IMR-90 (cell line): ENCODE data around the gene KMT2C. TPM values are rescaled to one million over a fixed set of nuclear protein-coding genes. Genes with fewer than 3 reads are reported as not detected.
A peak's percentile ranks its signal among the peaks of the same experiment; 100 is the strongest.

Source experiments
- ATAC-seq: fragments of 200-7000 bp; cut with Tn5 transposase; 2 replicates; pipeline ENCODE4 v1.9.1; 2020; ENCODE audit warnings: low read depth, mild to moderate bottlenecking, moderate library complexity
- BruUV-seq: library from RNA; stranded (reverse); fragments of 400-500 nt; replicated peaks from 2 replicates; lab custom pipeline; 2021; lab: Mats Ljungman, UMichigan
- CTCF ChIA-PET: fragments of 300-600 bp; formaldehyde crosslinking; extraction: SDS; loops from one replicate; lab custom pipeline; 2021; ENCODE audit warnings: antibody characterized with exemption; lab: Yijun Ruan, JAX
- POLR2A ChIA-PET: fragments of 300-600 bp; sonication (Branson Sonifier 250); formaldehyde crosslinking; loops from one replicate; lab custom pipeline; 2022; ENCODE audit warnings: antibody characterized with exemption; ENCODE audit not compliant: unreplicated experiment; lab: Charles Lee
- DNase-seq: peaks from one replicate; pipeline ENCODE4 v3.0.0; 2013
- H2AFZ ChIP-seq: replicated peaks from 2 replicates; pipeline ENCODE3; 2013; ENCODE audit warnings: low read length, mild to moderate bottlenecking; ENCODE audit not compliant: poor library complexity
- H2AK5ac ChIP-seq: 2 replicates; pipeline ENCODE4 v1.6.1; 2013; ENCODE audit warnings: low read depth, low read length, inconsistent platforms
- H2AK9ac ChIP-seq: replicated peaks from 2 replicates; pipeline ENCODE3; 2013; ENCODE audit warnings: mild to moderate bottlenecking, low read depth, low read length, moderate library complexity; ENCODE audit not compliant: poor library complexity
- H2BK120ac ChIP-seq: 2 replicates; pipeline ENCODE4 v1.6.1; 2013; ENCODE audit warnings: low read depth, low read length, inconsistent platforms
- H2BK15ac ChIP-seq: 3 replicates; pipeline ENCODE4 v1.6.1; 2013; ENCODE audit warnings: low read depth, low read length, inconsistent platforms
- H2BK20ac ChIP-seq: 2 replicates; pipeline ENCODE4 v1.6.1; 2013; ENCODE audit warnings: low read depth, mild to moderate bottlenecking, inconsistent platforms, low read length, moderate library complexity
- H2BK5ac ChIP-seq: 2 replicates; pipeline ENCODE4 v1.6.1; 2013; ENCODE audit warnings: mild to moderate bottlenecking, low read depth, low read length, inconsistent platforms; ENCODE audit not compliant: poor library complexity, severe bottlenecking
- H3K14ac ChIP-seq: replicated peaks from 2 replicates; pipeline ENCODE4 v1.6.1; 2013; ENCODE audit warnings: low read depth, low read length, inconsistent platforms
- H3K18ac ChIP-seq: 2 replicates; pipeline ENCODE4 v1.6.1; 2013; ENCODE audit warnings: low read depth, low read length, control low read depth
- H3K23ac ChIP-seq: 2 replicates; pipeline ENCODE4 v1.6.1; 2013; ENCODE audit warnings: low read depth, low read length, inconsistent platforms
- H3K27ac ChIP-seq: 2 replicates; pipeline ENCODE4 v1.5.1; 2013; ENCODE audit warnings: mild to moderate bottlenecking, control low read depth, low read length; ENCODE audit not compliant: insufficient read depth
- H3K27me3 ChIP-seq: 2 replicates; pipeline ENCODE4 v1.6.1; 2013; ENCODE audit warnings: low read length; ENCODE audit not compliant: control insufficient read depth, insufficient read depth
- H3K36me3 ChIP-seq: 2 replicates; pipeline ENCODE4 v1.6.1; 2013; ENCODE audit warnings: low read length, mixed read lengths; ENCODE audit not compliant: control insufficient read depth, insufficient read depth
- H3K4ac ChIP-seq: 2 replicates; pipeline ENCODE4 v1.6.1; 2013; ENCODE audit warnings: low read depth, low read length, inconsistent platforms
- H3K4me1 ChIP-seq: 2 replicates; pipeline ENCODE4 v1.6.1; 2013; ENCODE audit warnings: low read length, mixed read lengths; ENCODE audit not compliant: control insufficient read depth, insufficient read depth
- H3K4me2 ChIP-seq: 2 replicates; pipeline ENCODE4 v1.6.1; 2013; ENCODE audit warnings: low read depth, mild to moderate bottlenecking, control low read depth, low read length, moderate library complexity
- H3K4me3 ChIP-seq: 2 replicates; pipeline ENCODE4 v1.5.1; 2013; ENCODE audit warnings: low read depth, mild to moderate bottlenecking, control low read depth, low read length, moderate library complexity; ENCODE audit not compliant: insufficient read depth
- H3K56ac ChIP-seq: 2 replicates; pipeline ENCODE4 v1.6.1; 2013; ENCODE audit warnings: low read length, inconsistent platforms; ENCODE audit not compliant: insufficient read depth; ENCODE audit errors: extremely low read depth
- H3K79me1 ChIP-seq, 2 experiments: 2 replicates each; pipeline ENCODE4 v1.6.1; 2013; ENCODE audit warnings: low read length in 2 of 2, inconsistent platforms in 1 of 2, low read depth in 1 of 2
- H3K9ac ChIP-seq: 2 replicates; pipeline ENCODE4 v1.6.1; 2013; ENCODE audit warnings: low read depth, low read length, control low read depth
- H3K9me1 ChIP-seq: 2 replicates; pipeline ENCODE4 v1.6.1; 2013; ENCODE audit warnings: low read length, inconsistent platforms; ENCODE audit not compliant: insufficient read depth
- H3K9me3 ChIP-seq: 2 replicates; pipeline ENCODE4 v1.6.1; 2013; ENCODE audit warnings: low read length; ENCODE audit not compliant: control insufficient read depth, insufficient read depth
- H4K20me1 ChIP-seq: 2 replicates; pipeline ENCODE4 v1.6.1; 2013; ENCODE audit warnings: low read length, inconsistent platforms; ENCODE audit not compliant: insufficient read depth
- H4K5ac ChIP-seq: 2 replicates; pipeline ENCODE4 v1.6.1; 2013; ENCODE audit warnings: mild to moderate bottlenecking, low read depth, low read length, control low read depth
- H4K8ac ChIP-seq, 2 experiments: 2 replicates each; pipeline ENCODE4 v1.6.1; 2013; ENCODE audit warnings: low read depth in 2 of 2, low read length in 2 of 2, control low read depth in 1 of 2, inconsistent platforms in 1 of 2
- H4K91ac ChIP-seq: 2 replicates; pipeline ENCODE4 v1.6.1; 2013; ENCODE audit warnings: low read depth, low read length, inconsistent platforms; ENCODE audit not compliant: insufficient read depth
- FOS ChIP-seq: fragments of 150-350 bp; IDR thresholded peaks from 2 replicates; pipeline ENCODE4 v1.6.1; 2016; ENCODE audit warnings: low read depth, low read length
- POLR2A ChIP-seq: IDR thresholded peaks from 2 replicates; pipeline ENCODE4 v1.6.1; 2012; ENCODE audit warnings: mild to moderate bottlenecking, low read depth, low read length
- RAD21 ChIP-seq: IDR thresholded peaks from 2 replicates; pipeline ENCODE4 v1.6.1; 2012; ENCODE audit warnings: low read length, improper control_type of control experiment
- RCOR1 ChIP-seq: IDR thresholded peaks from 2 replicates; pipeline ENCODE4 v1.6.1; 2012; ENCODE audit warnings: mild to moderate bottlenecking, low read length, improper control_type of control experiment; ENCODE audit not compliant: insufficient replicate concordance
- RFX5 ChIP-seq: IDR thresholded peaks from 2 replicates; pipeline ENCODE4 v1.8.0; 2012; ENCODE audit warnings: low read depth, mild to moderate bottlenecking, low read length, moderate library complexity
- SMC3 ChIP-seq: fragments of 150-350 bp; IDR thresholded peaks from 2 replicates; pipeline ENCODE4 v1.6.1; 2016; ENCODE audit warnings: low read depth, mild to moderate bottlenecking, antibody characterized with exemption, low read length, moderate library complexity
- WGBS, 2 experiments: methylation state at CpG; one replicate each; pipeline versions ENCODE4 v1.1.5 to v1.1.7; 2013; ENCODE audit warnings: missing lambda C conversion rate in 2 of 2; ENCODE audit not compliant: insufficient read length in 1 of 2; ENCODE audit errors: extremely low coverage in 2 of 2; 5-methylcytosine and 5-hydroxymethylcytosine counted together
- dilution Hi-C: fragments of 300-500 bp; cut with HindIII; formaldehyde crosslinking; loops from one replicate; pipeline ENCODE4 v1.14.3; 2018; ENCODE audit warnings: low sequenced_read_pairs; ENCODE audit not compliant: unreplicated experiment
- in situ Hi-C: fragments of 300-500 bp; cut with MboI; formaldehyde crosslinking; loops from 3 replicates; pipeline ENCODE4 v1.14.3; 2019; ENCODE audit warnings: low sequenced_read_pairs, inconsistent platforms, mixed read lengths
- intact Hi-C: fragments of 100-400 bp; cut with micrococcal nuclease; formaldehyde crosslinking; loops from 2 replicates; pipeline ENCODE4 v1.10.0; 2022
- polyA plus RNA-seq, 3 experiments: library from polyadenylated mRNA; depleted of rRNA; stranded (reverse); fragments of >200 nt; gene quantifications; 2 replicates each; pipeline ENCODE4 v1.2.3, GENCODE V29; 2012; ENCODE audit warnings: low replicate concordance in 1 of 3
- total RNA-seq: library from RNA; depleted of rRNA; stranded (reverse); fragments of >200 nt; gene quantifications from 2 replicates; pipeline ENCODE4 v1.2.3, GENCODE V29; 2012
- TF ChIP-seq, protein P1 (sequence below): conservative IDR thresholded peaks from 2 replicates; pipeline ENCODE4 v1.5.1; 2012; ENCODE audit warnings: mild to moderate bottlenecking, low read depth, low read length, improper control_type of control experiment

KMT2C gene
- total and polyA plus RNA-seq, 2 of the 4 experiments (the other 2 are of a cell fraction), result 8.0 to 23.3 TPM

DNA sequence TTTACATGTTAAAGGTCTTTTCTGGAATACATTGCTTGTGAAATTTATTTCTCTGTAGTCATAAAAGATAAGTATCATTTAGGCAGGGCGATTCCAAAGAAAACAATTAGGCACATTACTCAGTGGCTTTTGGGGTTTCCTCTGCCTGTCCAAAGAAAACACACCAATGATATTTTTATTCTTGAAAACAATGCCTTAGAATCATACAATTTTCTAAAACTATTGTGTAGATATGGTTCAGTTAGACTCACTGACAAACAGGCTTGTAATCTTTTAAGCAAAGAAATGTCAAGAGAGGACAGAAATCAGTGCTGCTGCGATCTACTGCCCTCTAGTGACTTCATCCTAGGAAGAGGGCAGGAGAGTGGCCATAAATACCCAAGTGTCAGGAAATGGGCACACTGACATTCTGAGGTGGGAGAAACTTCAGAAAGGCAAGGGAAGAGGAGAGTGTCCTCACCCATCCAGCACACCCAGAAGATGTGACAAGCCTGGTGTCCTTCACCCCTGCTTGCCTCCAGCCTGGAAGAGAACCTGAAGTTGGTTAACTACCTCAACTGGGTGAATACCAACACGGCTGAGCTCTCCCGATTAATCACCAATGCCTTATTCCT, 289.8 kb downstream of the KMT2C start:
- H2AFZ ChIP-seq, result no peak overlapping the region
- in situ Hi-C loops, result no loop called here
- 80% methylated on average over 3 of the region's 4 CpGs; no CpG with 5 or more reads in 1 of the 2 experiments for WGBS, 2 experiments
- 0 out of 2 replicates have a peak overlapping the region, but pooled peaks have one; percentile 18 for H3K14ac ChIP-seq
- no peak overlapping the region for H2AK9ac ChIP-seq
- no peak overlapping the region for H4K91ac ChIP-seq
- no peak overlapping the region for H2BK15ac ChIP-seq
- TF ChIP-seq POLR2A (no peak), FOS (no peak), RCOR1 (no peak), SMC3 (peak; percentile 14; the same call in 1 of the 2 replicates), RFX5 (no peak), RAD21 (peak; percentile 54)
- TF ChIP-seq, protein P1, sequence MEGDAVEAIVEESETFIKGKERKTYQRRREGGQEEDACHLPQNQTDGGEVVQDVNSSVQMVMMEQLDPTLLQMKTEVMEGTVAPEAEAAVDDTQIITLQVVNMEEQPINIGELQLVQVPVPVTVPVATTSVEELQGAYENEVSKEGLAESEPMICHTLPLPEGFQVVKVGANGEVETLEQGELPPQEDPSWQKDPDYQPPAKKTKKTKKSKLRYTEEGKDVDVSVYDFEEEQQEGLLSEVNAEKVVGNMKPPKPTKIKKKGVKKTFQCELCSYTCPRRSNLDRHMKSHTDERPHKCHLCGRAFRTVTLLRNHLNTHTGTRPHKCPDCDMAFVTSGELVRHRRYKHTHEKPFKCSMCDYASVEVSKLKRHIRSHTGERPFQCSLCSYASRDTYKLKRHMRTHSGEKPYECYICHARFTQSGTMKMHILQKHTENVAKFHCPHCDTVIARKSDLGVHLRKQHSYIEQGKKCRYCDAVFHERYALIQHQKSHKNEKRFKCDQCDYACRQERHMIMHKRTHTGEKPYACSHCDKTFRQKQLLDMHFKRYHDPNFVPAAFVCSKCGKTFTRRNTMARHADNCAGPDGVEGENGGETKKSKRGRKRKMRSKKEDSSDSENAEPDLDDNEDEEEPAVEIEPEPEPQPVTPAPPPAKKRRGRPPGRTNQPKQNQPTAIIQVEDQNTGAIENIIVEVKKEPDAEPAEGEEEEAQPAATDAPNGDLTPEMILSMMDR, result peak; percentile 55
- H4K5ac ChIP-seq, result no peak overlapping the region
- H3K4me3 ChIP-seq, result no peak overlapping the region
- no peak overlapping the region for H3K4me2 ChIP-seq
- H3K9me3 ChIP-seq, result no peaks in the 10 kb centered on the region
- H2BK5ac ChIP-seq, result no peak overlapping the region
- no peak overlapping the region for H2AK5ac ChIP-seq
- peaks cover 42% of the 10 kb centered on the region for H3K36me3 ChIP-seq
- ATAC-seq, result peak; percentile 87
- no peak overlapping the region for H3K9ac ChIP-seq
- DNase-seq, result peak; percentile 71
- H3K79me1 ChIP-seq, result peaks cover 6 to 19% of the 10 kb centered on the region in 2 experiments; a peak in 3 of 4 replicates
- H3K23ac ChIP-seq, result no peak overlapping the region
- H2BK20ac ChIP-seq, result no peak overlapping the region
- no TSS peak for BruUV-seq
- POLR2A ChIA-PET, result no interaction called here
- intact Hi-C loops, result loop anchor here (1.0 to 5.0 kb wide), 2 partner anchors 119 to 363 kb away; partner anchors contain the start of gene GALNT11
- peaks cover 13% of the 10 kb centered on the region; the same call in 1 of the 2 replicates for H4K20me1 ChIP-seq
- no peak overlapping the region for H2BK120ac ChIP-seq
- no peak overlapping the region for H3K18ac ChIP-seq
- peaks cover 4% of the 10 kb centered on the region for H3K9me1 ChIP-seq
- H4K8ac ChIP-seq, result no peak overlapping the region
- H3K27ac ChIP-seq, result no peak overlapping the region
- no peaks in the 10 kb centered on the region for H3K27me3 ChIP-seq
- peaks cover 2% of the 10 kb centered on the region; the same call in 1 of the 2 replicates for H3K4me1 ChIP-seq
- CTCF ChIA-PET, result interaction anchor here (0.6 to 0.8 kb wide), 3 partner anchors 10 to 125 kb away, joined by 3 to 9 read pairs (median 7); no protein-coding TSS in a partner anchor
- H3K56ac ChIP-seq, result no peak overlapping the region
- H3K4ac ChIP-seq, result no peak overlapping the region
- dilution Hi-C loops, result no loop called here
